B cell (primary cell): ENCODE data around the gene RBM19.

ENCODE experiments used
- EZH2 ChIP-seq: IDR thresholded peaks from 2 replicates; pipeline ENCODE4 v1.6.1; 2012; ENCODE audit warnings: borderline replicate concordance, low read depth, mild to moderate bottlenecking, moderate library complexity, low read length; ENCODE audit not compliant: insufficient read depth, poor library complexity, severe bottlenecking
- TF ChIP-seq, protein P1 (sequence below): fragments of 200-600 bp; IDR thresholded peaks from one replicate; pipeline ENCODE4 v1.8.0; 2022; ENCODE audit warnings: antibody characterized with exemption, mild to moderate bottlenecking

DNA sequence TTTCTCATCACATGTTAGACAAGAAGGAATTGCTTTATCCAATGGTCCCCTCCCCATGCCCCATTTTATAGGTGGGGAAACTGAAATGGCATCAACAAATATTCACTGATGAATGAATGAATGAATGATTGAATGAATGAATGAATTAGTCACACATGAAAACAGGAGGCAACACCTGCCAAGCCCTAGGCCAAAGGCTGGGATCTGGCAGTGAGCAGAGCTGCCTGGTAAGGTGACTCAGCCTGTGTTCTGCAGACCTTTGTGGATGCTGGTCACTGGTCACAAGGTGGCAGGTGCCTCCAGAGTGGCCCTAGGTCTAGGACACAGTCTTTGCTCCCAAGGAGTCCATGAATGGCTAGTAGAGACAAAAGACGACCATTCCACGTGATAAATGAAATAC, 188.4 kb downstream of the RBM19 start:
- TF ChIP-seq, protein P1, sequence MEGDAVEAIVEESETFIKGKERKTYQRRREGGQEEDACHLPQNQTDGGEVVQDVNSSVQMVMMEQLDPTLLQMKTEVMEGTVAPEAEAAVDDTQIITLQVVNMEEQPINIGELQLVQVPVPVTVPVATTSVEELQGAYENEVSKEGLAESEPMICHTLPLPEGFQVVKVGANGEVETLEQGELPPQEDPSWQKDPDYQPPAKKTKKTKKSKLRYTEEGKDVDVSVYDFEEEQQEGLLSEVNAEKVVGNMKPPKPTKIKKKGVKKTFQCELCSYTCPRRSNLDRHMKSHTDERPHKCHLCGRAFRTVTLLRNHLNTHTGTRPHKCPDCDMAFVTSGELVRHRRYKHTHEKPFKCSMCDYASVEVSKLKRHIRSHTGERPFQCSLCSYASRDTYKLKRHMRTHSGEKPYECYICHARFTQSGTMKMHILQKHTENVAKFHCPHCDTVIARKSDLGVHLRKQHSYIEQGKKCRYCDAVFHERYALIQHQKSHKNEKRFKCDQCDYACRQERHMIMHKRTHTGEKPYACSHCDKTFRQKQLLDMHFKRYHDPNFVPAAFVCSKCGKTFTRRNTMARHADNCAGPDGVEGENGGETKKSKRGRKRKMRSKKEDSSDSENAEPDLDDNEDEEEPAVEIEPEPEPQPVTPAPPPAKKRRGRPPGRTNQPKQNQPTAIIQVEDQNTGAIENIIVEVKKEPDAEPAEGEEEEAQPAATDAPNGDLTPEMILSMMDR: no peak
- no peak for TF ChIP-seq EZH2
